SH-SY5Y (cell line): ENCODE results near the gene GABRA4.

ENCODE experiments used
- GATA2 ChIP-seq: IDR thresholded peaks from 2 replicates; pipeline ENCODE4 v1.6.1; 2011; ENCODE audit warnings: mild to moderate bottlenecking, low read depth, low read length
- GATA3 ChIP-seq: IDR thresholded peaks from 2 replicates; pipeline ENCODE4 v1.6.1; 2011; ENCODE audit warnings: low read depth, mild to moderate bottlenecking, low read length, moderate library complexity

The GABRA4 gene

GRCh38 chr4:47000406-47000805, 7.0 kb upstream of the GABRA4 start:
- TF ChIP-seq GATA2 (no peak), GATA3 (no peak)

- TF ChIP-seq GATA2 (no peak), GATA3 (no peak)
These were observed 6.2 kb upstream of the GABRA4 start for GRCh38 chr4:46999566-46999965.

- TF ChIP-seq GATA2, result no peak
- TF ChIP-seq GATA3, result no peak
These were observed 625 bp upstream of the GABRA4 start for GRCh38 chr4:46994007-46994405.

- TF ChIP-seq GATA2, result no peak
- TF ChIP-seq GATA3, result no peak
These were observed 1.0 kb downstream of the GABRA4 start for GRCh38 chr4:46992338-46992737.

- TF ChIP-seq GATA2, result no peak
- TF ChIP-seq GATA3, result no peak
These were observed 6.3 kb downstream of the GABRA4 start for GRCh38 chr4:46986922-46987638.

- TF ChIP-seq GATA3 (no peak), GATA2 (no peak)
These were observed 8.6 kb downstream of the GABRA4 start for GRCh38 chr4:46984781-46985180.

GRCh38 chr4:46980851-46981250, 12.5 kb downstream of the GABRA4 start:
- no peak for TF ChIP-seq GATA2
- no peak for TF ChIP-seq GATA3

- TF ChIP-seq GATA3 (no peak), GATA2 (no peak)
These were observed 13.7 kb downstream of the GABRA4 start for GRCh38 chr4:46979726-46980125.

GRCh38 chr4:46979283-46979682, 14.1 kb downstream of the GABRA4 start:
- no peak for TF ChIP-seq GATA3
- TF ChIP-seq GATA2, result no peak

- TF ChIP-seq GATA3, result no peak
- no peak for TF ChIP-seq GATA2
These were observed 16.1 kb downstream of the GABRA4 start for GRCh38 chr4:46977245-46977644.

GRCh38 chr4:46975812-46976553, 17.4 kb downstream of the GABRA4 start:
- TF ChIP-seq GATA2, result no peak
- TF ChIP-seq GATA3, result no peak

GRCh38 chr4:46974891-46975543, 18.4 kb downstream of the GABRA4 start:
- no peak for TF ChIP-seq GATA3
- TF ChIP-seq GATA2, result no peak

- TF ChIP-seq GATA2, result no peak
These were observed 24.5 kb downstream of the GABRA4 start for GRCh38 chr4:46968847-46969246.

GRCh38 chr4:46967631-46968030, 25.8 kb downstream of the GABRA4 start:
- TF ChIP-seq GATA2 (no peak), GATA3 (no peak)
